Measurements from ENCODE around the gene ABCF2.

Gene ABCF2

DNA sequence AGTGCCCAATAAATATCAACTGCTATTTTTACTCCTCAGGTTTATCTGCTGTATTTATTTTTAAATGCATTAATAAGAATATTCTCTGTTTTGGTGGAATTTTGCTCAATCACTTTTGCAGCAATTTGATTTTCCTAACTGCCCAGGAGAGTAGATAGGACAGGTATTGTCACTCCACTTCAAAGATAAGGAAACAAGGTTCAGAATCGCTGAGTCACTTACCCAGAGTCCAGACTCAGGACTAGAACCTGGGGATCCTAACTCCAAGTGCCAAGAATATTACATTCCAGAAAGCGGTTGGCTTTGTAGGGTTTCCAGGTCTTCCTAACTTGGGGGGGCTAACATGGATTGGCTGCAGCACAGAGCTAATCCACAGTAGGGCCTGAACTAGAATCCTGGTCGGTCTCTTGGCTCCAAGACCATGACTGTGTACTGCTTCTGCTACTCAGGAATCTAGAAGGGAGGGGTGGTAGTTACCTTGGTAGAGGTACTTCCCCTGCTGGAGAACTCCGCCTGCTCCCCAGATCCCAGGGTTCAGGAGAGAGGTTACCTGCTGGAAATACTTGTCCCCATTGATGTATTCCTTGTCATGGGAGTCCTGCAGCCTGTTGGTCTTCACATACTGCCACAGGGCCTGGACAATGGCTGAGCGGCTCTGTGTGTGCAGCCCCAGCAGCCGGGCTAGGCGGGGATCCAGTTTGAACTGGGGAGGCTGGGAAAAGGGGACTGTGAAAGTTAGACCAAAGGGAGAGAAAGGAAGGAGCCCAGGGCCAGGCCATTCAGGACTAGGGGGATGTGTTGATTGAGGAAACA is 14.1 kb upstream of the ABCF2 start:
- no peak for DNase-seq

DNA sequence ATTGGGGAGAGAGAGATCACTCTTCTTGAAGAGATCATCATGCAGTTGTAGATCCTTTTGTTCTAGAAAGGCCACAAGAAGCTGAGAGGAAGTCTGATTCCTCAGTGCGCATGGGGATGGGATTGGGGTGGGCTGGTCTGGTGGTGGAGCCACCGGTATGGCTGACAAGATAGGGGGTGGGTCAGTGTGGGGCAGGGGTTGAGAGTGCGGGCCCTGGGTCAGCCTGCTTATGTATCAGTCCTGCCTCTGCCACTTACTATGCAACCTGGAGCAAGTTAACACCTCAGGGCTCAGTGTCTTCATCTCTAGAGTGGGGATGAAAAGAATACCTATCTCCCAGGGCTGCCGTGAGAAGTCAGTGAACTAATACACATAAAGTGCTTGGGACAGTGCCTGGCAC is 13.5 kb upstream of the ABCF2 start:
- DNase-seq: no peak

DNA sequence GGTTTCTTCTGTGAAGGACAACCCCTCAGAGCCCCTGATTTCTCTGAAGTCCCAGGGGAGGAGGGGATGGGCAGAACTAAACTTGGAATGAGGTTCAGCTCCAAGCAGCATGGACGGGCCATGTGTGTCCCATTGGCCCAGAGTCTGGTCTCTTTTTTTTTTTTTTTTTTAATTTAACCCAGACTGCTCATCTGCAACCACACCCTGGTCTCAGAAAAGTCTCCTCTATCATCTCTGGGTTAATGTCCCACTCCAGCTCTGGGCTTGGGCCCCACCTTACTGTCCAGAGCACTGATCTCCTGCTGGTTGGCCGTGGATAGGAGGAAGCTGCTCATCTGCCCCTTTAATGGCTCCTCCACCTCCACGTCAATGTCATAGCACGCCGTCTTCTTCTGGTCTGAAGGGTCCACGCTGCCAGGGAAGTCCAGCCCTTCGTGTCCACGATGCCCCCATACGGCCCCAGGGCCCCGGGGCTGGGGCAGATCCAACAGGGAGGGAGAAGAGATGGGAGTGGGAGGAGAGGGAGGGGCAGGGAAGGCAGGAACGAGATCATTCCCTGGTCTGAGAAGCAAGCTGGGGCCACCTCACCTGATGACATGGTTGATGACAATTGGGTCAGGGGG is 12.9 kb upstream of the ABCF2 start:
- no peak for DNase-seq

DNA sequence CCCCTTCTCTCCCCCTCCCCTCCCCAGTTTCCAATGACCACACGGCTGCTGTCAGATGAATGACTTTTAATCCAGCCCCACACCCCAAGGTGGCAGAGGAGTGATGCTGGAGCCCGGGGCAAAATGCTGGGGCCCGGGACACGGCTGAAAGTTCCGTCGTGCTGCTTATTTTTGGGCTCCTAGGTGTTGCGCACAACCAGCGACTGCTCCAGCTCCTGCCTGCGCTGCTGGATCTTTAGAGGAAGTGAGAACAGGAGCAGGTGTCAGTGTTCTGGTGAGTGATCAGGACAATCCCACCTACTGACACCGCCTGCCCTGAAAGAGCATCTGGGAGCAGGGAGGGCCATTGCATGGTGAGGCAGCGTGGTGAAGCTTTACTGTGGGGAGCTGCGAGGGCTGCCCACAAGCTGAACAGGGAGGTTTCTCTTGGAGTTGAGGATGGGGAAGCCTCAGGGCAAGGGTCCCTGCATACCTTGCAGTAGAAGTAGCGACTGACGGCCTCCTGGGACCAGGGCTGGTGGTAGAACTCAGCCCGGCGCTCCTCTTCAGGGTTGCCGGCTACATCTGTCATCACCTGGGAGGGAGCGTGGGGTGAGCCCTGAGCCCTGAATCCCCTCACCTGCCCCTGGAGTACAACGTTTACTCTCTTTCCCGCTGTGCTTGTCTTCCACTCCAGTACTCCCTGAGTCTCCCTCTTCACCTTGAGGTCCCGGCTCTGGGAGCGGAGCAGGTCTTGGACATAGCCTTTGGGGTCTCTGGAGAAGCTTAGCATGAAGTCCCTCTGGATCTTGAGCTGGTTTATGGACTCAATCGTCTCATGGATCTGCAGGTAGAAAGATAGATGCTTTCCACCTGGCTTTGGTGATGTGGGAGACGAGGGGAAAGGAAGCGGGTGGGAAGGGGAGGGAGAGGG is 12.2 kb upstream of the ABCF2 start:
- DNase-seq: no peak

DNA sequence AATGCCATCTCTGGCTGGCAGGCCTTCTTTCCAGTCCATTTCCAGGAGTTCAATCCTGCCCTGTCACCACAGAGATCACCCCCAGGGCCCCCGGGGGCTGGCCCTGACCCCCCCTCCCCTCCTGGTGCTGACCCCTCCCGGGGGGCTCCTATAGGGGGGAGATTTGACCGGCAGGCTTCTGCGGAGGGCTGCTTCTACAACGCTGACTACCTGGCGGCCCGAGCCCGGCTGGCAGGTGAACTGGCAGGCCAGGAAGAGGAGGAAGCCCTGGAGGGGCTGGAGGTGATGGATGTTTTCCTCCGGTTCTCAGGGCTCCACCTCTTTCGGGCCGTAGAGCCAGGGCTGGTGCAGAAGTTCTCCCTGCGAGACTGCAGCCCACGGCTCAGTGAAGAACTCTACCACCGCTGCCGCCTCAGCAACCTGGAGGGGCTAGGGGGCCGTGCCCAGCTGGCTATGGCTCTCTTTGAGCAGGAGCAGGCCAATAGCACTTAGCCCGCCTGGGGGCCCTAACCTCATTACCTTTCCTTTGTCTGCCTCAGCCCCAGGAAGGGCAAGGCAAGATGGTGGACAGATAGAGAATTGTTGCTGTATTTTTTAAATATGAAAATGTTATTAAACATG is 11.3 kb upstream of the ABCF2 start:
- no peak for DNase-seq

DNA sequence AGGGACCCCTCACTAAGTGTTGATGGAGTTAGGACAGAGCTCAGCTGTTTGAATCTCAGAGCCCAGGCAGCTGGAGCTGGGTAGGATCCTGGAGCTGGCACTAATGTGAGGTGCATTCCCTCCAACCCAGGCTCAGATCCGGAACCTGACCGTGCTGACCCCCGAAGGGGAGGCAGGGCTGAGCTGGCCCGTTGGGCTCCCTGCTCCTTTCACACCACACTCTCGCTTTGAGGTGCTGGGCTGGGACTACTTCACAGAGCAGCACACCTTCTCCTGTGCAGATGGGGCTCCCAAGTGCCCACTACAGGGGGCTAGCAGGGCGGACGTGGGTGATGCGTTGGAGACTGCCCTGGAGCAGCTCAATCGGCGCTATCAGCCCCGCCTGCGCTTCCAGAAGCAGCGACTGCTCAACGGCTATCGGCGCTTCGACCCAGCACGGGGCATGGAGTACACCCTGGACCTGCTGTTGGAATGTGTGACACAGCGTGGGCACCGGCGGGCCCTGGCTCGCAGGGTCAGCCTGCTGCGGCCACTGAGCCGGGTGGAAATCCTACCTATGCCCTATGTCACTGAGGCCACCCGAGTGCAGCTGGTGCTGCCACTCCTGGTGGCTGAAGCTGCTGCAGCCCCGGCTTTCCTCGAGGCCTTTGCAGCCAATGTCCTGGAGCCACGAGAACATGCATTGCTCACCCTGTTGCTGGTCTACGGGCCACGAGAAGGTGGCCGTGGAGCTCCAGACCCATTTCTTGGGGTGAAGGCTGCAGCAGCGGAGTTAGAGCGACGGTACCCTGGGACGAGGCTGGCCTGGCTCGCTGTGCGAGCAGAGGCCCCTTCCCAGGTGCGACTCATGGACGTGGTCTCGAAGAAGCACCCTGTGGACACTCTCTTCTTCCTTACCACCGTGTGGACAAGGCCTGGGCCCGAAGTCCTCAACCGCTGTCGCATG is 10.5 kb upstream of the ABCF2 start:
- no peak for DNase-seq

DNA sequence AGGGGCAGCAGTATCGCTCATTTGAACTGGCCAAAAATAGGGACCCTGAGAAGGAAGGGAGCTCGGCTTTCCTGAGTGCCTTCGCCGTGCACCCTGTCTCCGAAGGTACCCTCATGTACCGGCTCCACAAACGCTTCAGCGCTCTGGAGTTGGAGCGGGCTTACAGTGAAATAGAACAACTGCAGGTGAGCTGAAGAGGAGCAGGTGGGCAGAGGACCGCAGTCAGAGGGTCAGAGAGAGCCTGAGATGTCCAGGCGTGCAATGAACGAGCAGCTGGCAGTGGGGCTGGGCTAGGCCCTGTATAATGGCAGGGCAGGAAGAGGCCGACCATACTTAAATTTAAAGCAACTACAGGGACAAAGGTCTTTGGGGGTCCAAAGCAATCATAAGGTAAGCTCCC is 9.4 kb upstream of the ABCF2 start:
- no peak for DNase-seq

DNA sequence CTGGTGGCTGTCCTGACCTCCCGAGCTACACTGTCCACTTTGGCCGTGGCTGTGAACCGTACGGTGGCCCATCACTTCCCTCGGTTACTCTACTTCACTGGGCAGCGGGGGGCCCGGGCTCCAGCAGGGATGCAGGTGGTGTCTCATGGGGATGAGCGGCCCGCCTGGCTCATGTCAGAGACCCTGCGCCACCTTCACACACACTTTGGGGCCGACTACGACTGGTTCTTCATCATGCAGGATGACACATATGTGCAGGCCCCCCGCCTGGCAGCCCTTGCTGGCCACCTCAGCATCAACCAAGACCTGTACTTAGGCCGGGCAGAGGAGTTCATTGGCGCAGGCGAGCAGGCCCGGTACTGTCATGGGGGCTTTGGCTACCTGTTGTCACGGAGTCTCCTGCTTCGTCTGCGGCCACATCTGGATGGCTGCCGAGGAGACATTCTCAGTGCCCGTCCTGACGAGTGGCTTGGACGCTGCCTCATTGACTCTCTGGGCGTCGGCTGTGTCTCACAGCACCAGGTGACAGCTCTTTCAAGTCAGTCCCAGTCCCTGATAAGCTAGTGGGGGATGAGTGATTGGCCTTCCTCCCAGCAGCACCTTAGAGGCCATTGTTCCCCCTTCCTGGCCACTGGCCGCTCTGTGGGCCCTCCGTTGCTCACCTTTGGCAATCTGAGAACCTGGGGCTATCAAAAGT is 8.2 kb upstream of the ABCF2 start:
- DNase-seq: no peak

DNA sequence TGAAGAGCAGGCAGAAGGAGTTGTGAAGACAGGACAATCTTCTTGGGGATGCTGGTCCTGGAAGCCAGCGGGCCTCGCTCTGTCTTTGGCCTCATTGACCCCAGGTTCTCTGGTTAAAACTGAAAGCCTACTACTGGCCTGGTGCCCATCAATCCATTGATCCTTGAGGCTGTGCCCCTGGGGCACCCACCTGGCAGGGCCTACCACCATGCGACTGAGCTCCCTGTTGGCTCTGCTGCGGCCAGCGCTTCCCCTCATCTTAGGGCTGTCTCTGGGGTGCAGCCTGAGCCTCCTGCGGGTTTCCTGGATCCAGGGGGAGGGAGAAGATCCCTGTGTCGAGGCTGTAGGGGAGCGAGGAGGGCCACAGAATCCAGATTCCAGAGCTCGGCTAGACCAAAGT is 6.8 kb upstream of the ABCF2 start:
- no peak for DNase-seq

DNA sequence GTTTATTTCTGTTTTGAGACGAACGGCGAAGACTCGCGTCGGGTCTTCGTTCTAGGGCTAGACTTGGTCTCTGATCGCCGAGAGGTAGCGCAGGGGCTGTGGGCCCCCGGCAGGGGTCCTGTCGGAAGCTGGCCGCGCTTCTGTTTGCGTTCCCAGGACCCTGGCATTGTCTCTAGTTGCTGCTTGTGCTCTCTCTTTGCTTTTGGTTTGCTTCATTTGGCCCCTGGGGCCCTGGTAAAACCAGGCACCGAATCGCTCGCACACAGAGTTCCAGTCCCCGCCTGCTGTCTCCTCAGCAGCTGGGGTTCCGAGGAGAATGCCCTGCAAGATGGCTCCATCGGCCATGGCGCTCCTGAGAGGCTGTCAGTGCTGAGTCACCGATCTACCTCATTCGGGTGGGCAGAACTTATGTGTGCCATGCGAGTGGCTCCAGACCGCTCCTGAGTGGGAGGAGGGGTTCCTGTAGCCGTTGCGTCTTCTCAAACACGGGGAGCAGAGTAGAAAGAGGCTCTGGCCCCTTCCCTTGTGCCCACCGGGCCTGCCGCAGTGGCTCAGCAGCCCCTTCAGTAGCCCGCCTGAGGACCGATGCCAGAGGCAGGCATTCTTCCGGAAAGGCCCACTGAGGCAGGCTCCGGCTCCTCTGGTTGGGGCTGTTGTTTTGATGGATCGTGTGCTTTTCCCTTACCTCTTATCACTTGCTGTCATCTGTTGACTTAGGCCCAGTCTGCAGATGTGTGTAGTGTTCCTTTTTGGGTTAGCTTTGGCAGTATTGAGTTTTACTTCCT is 6.1 kb upstream of the ABCF2 start:
- peak; percentile 69 to 85 for DNase-seq

DNA sequence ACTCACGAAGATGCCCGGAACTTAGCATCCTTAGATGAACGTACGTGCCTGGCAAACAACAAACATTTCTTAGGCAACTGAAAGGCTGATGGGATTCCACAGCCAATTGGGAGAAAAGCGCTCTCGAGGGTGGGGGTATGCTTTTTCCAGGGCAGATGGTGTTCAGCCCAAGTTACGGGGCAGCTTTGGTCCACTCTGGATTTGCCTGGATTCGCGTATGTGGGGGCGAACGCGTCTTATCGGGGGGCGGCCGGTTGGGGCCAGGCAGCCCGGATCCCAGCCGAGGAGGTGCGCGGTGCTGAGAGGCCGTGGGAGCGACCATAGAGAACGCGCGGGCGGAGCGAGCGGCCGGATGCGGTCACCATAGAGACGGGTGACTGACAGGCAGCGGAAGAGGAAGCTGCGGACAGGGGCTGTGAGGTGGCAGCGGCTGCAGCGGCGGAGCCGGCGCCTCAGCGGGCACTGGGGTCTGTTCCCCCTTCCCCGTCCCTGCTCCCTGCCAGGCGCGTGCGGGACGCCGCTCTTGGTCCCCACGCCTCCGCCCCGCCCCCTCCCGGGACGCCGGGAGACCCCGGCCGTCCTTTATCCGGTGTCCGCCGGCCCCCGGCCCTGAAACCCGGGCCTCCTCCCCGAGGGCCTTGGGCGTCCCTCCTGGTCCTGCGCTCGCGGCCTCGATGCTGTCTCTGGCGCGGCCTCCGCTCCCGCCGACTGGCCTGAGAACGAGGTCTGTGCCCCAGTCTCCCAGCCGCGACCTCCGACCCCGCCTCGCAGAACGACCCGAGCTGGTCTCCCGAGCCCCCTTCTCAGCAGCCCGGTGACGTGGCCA is 5.3 kb upstream of the ABCF2 start, which contains the start of gene CHPF2:
TSS of gene CHPF2 (plus strand) at position 393 of the 826 bp plus-strand sequence. CDS start 1,529 bp downstream, outside the sequence.
- peak; percentile 86 to 89 for DNase-seq

DNA sequence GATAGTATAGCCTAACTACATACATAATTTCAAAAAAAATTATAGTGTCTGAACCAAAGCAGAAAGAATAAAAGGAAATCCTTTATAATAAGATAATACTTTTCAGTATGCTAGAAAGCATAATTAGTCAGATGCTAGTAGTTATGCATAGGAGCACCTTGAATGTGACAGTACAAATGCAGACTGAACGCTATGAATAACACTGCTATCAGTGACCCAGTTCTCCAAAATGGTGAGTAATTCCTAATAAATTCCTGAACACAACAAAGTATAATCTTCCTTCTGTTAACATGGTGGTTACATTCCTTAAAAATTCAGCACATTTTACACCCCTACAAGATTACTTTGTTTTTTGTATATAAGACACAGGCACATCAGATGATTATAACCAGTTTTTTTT is 4.1 kb upstream of the ABCF2 start:
- DNase-seq: no peak

DNA sequence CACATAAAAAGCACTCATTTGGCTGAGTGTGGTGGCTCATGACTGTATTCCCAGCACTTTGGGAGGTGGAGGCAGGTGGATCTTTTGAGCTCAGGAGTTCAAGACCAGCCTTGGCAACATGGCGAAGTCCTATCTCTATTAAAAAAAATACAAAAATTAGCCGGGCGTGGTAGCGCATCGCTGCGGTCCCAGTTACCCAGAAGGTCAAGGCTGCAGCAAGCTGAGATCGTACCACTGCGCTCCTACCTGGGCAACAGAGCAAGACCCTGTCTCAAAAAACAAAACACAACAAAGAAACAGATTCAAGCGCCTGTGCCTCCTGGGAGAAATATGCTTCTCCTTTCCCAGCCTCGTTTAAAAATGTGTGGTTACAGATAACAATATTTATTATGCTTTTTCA is 2.2 kb upstream of the ABCF2 start:
- no peak for DNase-seq

DNA sequence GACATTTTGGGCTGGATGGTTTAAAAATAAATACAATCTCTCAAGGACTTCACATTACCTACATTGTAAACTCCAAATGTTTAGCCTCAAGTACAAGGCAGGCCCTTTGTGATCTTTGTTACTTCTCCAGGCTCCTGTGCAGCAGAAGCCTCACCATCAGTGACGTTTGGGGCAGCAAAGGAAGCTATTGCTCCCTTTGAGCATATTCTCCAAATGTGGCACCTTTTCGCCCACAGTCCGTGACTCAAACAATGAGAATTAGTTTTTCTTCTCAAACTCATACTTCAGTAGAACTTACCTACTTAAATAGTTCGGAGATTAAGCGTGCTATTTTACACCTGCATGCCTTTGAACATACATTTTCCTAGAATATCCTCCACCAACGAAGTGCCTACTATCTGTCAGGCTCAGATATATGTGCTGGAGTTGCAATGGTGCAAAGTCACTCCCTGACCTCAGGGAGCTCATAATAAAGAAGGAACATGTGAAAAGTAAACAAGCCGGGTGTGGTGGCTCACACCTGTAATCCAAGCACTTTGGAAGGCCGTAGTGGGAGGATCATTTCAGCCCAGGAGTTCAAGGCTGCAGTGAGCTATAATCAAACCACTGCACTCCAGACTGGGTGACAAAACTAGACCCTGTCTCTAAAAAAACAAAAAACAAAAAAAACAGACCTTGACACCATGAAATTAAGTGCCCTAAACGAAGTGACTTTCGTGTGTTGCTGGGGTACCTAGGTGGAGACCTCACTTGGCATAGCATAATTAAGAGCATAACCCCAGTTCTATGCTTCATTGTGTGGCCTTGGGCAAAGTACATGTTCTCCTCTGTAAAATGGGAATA is 1.2 kb upstream of the ABCF2 start:
- DNase-seq: no peak

DNA sequence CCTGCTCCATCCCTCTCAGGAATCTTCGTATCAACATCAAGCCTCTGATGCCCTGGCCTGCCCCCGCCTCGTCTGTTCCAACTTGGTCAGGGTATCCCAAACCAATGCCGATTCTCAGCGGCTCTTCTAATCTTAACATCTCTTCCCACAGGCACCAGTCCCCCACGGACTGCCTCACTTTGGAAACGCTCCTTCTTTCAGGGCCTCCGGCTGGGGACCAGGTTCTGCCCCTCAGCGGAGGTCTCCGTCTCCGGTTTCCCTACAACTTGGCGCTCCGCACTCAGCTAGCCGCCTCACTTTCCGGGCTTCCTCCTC is 488 bp downstream of the ABCF2 start:
- no peak for DNase-seq

DNA sequence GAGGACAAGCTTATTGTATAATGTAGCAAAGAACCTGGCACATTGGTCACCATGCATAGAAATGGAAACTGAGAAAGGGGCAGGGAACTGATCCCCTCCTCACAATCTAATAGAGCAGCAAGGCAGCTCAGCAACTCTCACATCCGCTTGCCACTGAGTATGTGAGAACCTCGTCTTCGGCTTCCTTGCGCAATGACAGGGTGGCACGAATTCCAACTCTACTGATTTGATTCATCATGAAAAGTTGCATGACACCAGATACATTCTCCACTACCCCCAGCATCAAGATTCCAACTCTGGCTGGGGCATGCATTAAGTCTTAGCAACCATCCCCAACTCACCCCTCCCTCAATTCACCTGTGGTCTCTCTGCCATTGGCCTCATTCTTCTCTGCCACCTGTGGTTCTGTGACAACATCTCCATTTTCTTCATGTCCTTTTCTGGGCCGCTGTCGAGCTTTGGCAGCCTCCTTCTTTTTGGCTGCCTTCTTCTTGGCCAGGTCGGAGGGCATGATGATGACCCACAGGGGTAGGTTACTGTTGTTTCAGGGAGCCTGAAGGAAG is 976 bp downstream of the ABCF2 start:
- DNase-seq: no peak

DNA sequence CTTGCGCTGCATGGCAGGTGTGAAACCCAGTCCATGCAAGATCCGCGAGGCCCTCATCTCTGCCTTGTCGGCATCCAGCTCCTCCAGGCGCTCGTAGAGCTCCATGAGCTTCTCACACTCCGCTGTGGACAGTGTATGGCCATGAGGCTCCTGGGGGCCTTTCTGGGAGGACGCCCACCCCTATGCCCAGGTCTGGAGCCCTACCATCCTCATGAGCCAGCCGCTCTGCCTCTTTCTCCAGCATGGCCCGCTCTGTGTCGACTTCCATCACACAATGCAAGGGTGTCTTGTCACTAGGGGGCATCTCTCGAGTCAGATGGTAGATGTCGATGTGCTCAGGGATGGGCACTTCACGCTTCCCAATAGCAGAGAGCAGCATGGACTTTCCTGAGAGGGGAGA is 3.3 kb downstream of the ABCF2 start:
- DNase-seq: no peak

DNA sequence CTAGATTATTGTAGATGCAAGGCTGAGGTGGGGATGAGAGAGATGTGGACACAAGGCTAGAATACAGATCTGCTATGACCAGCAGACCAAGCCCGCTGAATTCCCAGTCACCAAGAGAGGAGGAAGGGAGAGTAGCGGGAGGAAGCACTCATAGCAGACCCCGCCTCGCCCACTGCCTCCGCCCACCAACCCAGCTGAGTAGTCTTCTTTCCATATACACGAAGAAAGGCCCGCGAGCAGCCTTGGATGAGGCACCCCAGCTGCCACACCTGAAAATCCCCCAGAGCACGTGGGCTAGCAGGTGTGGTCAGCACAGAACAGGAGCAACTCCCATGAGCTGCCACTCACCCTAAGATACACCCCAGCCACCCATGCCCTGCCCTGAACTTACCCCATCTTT is 8.8 kb downstream of the ABCF2 start:
- DNase-seq: no peak

Measured in stimulated activated CD4-positive, alpha-beta T cell treated with anti-CD3 and anti-CD28 coated beads, Interleukin-4, amount 100 ng/mL, for 4 hours (primary cell).